Tibial nerve (tissue), 4 donors: Measurements from ENCODE around the gene COL6A3. TPM values are rescaled to one million over a fixed set of nuclear protein-coding genes. Genes with fewer than 3 reads are reported as not detected.

Experiments used
- DNase-seq, 2 donors: peaks; one replicate each; pipeline ENCODE4 v3.0.0-alpha.2; 2019; ENCODE audit warnings: low spot score in 2 of 2
- H3K27ac ChIP-seq, 4 donors: fragments of 200-600 bp; sonication (generic) in 3 of 4; one replicate each; pipeline ENCODE4 v1.5.1; 2017 to 2019; ENCODE audit warnings: mild to moderate bottlenecking in 1 of 4
- H3K27me3 ChIP-seq, 2 donors: fragments of 200-600 bp; sonication (generic) in 1 of 2; one replicate each; pipeline versions ENCODE4 v1.5.1 to v1.6.0; 2017 to 2019
- H3K36me3 ChIP-seq, 3 donors: fragments of 200-600 bp; sonication (generic); one replicate each; pipeline ENCODE4 v1.5.1; 2018 to 2019
- H3K4me1 ChIP-seq, 4 donors: fragments of 200-600 bp; sonication (generic) in 3 of 4; one replicate each; pipeline ENCODE4 v1.5.1; 2017 to 2019
- H3K4me3 ChIP-seq, 4 donors: fragments of 200-600 bp; sonication (generic) in 3 of 4; one replicate each; pipeline ENCODE4 v1.5.1; 2017 to 2019; ENCODE audit warnings: mild to moderate bottlenecking in 1 of 4, moderate library complexity in 1 of 4
- H3K9me3 ChIP-seq, 4 donors: fragments of 200-600 bp; sonication (generic) in 3 of 4; one replicate each; pipeline ENCODE4 v1.5.1; 2017 to 2019
- EP300 ChIP-seq, 2 donors: sonication (generic); formaldehyde crosslinking; IDR thresholded peaks; one replicate each; pipeline ENCODE4 v1.6.1; 2017; ENCODE audit warnings: antibody characterized with exemption in 2 of 2, mild to moderate bottlenecking in 1 of 2
- POLR2A ChIP-seq, 2 donors: fragments of 450-650 bp; IDR thresholded peaks; one replicate each; pipeline ENCODE4 v1.6.1; 2017; ENCODE audit warnings: antibody characterized with exemption in 2 of 2, mild to moderate bottlenecking in 2 of 2, moderate library complexity in 2 of 2
- WGBS, 2 donors: methylation state at CpG; one replicate each; pipeline ENCODE4 v1.1.5; 2018; 5-methylcytosine and 5-hydroxymethylcytosine counted together
- total RNA-seq, 4 donors: library from RNA; depleted of rRNA; stranded (reverse); fragments of >200 nt; gene quantifications; one replicate each; pipeline ENCODE4 v1.1.0, GENCODE V29; 2016
- TF ChIP-seq, protein P1 (sequence below), 5 experiments: fragments of 200-600 bp in 3 of 5; fragments of 450-650 bp in 2 of 5; sonication (generic) in 3 of 5; IDR thresholded peaks; one replicate each; pipeline ENCODE4 v1.5.1; 2016 to 2019; ENCODE audit warnings: antibody characterized with exemption in 5 of 5, mild to moderate bottlenecking in 3 of 5, moderate library complexity in 2 of 5

COL6A3 gene
- total RNA-seq, 4 donors from 2014 or later: 228 to 558 (median 364) TPM

GRCh38 chr2:237323656-237324055 lies 90.3 kb downstream of the COL6A3 start:
- Histone ChIP-seq H3K27me3 (no peaks in the 10 kb centered on the region), H3K9me3 (no peaks in the 10 kb centered on the region), H3K27ac (peak overlapping the region in 2 of 4 donors; percentile 61 to 76), H3K36me3 (no peaks in the 10 kb centered on the region), H3K4me3 (no peak overlapping the region), H3K4me1 (peaks cover 0 to 65% (median 5%) of the 10 kb centered on the region in 4 donors)
- DNase-seq: no peak
- TF ChIP-seq, protein P1, sequence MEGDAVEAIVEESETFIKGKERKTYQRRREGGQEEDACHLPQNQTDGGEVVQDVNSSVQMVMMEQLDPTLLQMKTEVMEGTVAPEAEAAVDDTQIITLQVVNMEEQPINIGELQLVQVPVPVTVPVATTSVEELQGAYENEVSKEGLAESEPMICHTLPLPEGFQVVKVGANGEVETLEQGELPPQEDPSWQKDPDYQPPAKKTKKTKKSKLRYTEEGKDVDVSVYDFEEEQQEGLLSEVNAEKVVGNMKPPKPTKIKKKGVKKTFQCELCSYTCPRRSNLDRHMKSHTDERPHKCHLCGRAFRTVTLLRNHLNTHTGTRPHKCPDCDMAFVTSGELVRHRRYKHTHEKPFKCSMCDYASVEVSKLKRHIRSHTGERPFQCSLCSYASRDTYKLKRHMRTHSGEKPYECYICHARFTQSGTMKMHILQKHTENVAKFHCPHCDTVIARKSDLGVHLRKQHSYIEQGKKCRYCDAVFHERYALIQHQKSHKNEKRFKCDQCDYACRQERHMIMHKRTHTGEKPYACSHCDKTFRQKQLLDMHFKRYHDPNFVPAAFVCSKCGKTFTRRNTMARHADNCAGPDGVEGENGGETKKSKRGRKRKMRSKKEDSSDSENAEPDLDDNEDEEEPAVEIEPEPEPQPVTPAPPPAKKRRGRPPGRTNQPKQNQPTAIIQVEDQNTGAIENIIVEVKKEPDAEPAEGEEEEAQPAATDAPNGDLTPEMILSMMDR (IDR thresholded peaks at IDR 0.05): no peak
- no peak for TF ChIP-seq EP300 (IDR thresholded peaks at IDR 0.05)
- TF ChIP-seq POLR2A (IDR thresholded peaks at IDR 0.05): no peak
- WGBS, 2 donors: 72 to 79% methylated on average over 8 of the region's 8 CpGs

- no peak for DNase-seq
- H3K4me3 ChIP-seq: no peak overlapping the region
- no peaks in the 10 kb centered on the region for H3K36me3 ChIP-seq
- WGBS, 2 donors: 66 to 70% methylated on average over 4 of the region's 4 CpGs
- TF ChIP-seq, protein P1 (IDR thresholded peaks at IDR 0.05): peak in 3 of 5 experiments; percentile 14 to 21 (median 18)
- no peak for TF ChIP-seq POLR2A (IDR thresholded peaks at IDR 0.05)
- H3K27ac ChIP-seq: peak overlapping the region; percentile 13 to 77 (median 65)
- peaks cover 0 to 65% (median 5%) of the 10 kb centered on the region in 4 donors for H3K4me1 ChIP-seq
- no peaks in the 10 kb centered on the region for H3K9me3 ChIP-seq
- H3K27me3 ChIP-seq: no peaks in the 10 kb centered on the region
Measured at GRCh38 chr2:237322564-237322963, 91.4 kb downstream of the COL6A3 start.

GRCh38 chr2:237321746-237322145 lies 92.2 kb downstream of the COL6A3 start:
- Histone ChIP-seq H3K36me3 (no peaks in the 10 kb centered on the region), H3K4me1 (peaks cover 0 to 57% (median 3%) of the 10 kb centered on the region in 4 donors), H3K27ac (peak overlapping the region; percentile 54 to 77 (median 73)), H3K9me3 (no peaks in the 10 kb centered on the region), H3K27me3 (no peaks in the 10 kb centered on the region), H3K4me3 (no peak overlapping the region)
- WGBS, 2 donors: 78 to 85% methylated on average over 7 of the region's 7 CpGs
- TF ChIP-seq POLR2A (IDR thresholded peaks at IDR 0.05) (no peak), EP300 (IDR thresholded peaks at IDR 0.05) (no peak)
- TF ChIP-seq, protein P1 (IDR thresholded peaks at IDR 0.05): no peak
- no peak for DNase-seq

DNA sequence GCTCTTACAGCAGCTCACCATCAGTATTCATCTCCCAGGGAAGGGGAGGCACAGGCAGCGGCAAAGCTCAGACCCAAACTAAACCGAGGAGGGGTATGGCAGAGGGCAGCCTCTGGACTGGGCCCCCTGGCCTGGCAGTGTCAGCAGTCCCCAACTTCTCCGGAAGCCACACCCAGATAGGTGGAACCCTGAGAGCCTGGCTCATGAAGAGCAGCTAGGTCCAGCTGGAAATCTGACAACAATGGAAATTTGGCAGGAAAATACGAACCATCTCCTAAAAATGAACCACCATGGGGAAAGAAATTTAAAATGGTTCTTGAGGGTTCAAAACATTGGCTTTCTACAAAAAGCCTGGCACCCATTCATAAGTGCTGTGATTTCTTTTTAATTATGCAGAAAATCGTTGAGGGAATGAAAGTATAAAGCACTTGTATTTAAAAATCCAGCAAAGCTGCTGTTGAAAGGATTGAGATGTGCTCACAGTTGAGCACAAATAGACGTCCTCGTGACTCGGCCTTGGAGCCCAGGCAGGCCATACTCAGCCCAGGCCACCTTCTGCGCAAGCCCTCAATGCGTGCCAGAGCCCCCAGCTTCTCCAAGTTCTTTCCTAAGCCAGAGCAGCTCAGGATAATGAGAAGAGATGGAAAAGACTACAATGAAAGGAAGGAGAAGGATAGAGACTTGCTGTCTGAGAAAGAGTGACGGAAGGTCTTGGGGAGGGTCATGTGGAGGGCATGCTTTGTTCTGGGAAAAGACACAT lies 93.0 kb downstream of the COL6A3 start:
- H3K4me1 ChIP-seq: peaks cover 0 to 56% (median 6%) of the 10 kb centered on the region in 4 donors
- H3K36me3 ChIP-seq: no peaks in the 10 kb centered on the region
- TF ChIP-seq POLR2A (IDR thresholded peaks at IDR 0.05) (no peak), EP300 (IDR thresholded peaks at IDR 0.05) (peak in 1 of 2 donors; percentile 76)
- DNase-seq: peak; percentile 60 to 71
- no peaks in the 10 kb centered on the region for H3K9me3 ChIP-seq
- H3K4me3 ChIP-seq: no peak overlapping the region
- peak overlapping the region; percentile 54 to 77 (median 73) for H3K27ac ChIP-seq
- no peaks in the 10 kb centered on the region for H3K27me3 ChIP-seq
- WGBS, 2 donors: 64 to 68% methylated on average over 11 of the region's 11 CpGs

DNA sequence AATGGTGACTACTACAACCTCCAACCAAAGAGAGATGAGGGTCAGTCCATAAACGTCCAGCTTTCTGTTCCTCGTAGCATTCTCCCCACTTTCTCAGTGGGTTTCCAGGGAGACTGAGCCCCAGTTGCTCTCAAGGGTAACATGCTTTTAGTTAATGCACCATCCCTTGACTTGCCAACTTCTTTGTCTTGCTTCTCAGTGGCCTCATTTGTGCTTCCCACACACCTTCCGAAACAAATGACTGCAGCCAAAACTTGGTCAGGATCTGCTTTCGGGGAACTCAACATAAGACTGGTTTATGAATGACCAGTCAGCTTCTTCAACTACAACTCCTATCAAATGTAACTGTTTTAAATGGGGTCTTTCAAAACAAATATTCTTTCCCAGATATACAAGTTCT lies 94.1 kb downstream of the COL6A3 start:
- Histone ChIP-seq H3K27me3 (no peaks in the 10 kb centered on the region), H3K4me1 (peaks cover 0 to 57% (median 15%) of the 10 kb centered on the region in 4 donors), H3K27ac (no peak overlapping the region), H3K9me3 (no peaks in the 10 kb centered on the region), H3K4me3 (no peak overlapping the region), H3K36me3 (no peaks in the 10 kb centered on the region)
- DNase-seq: no peak
- 77 to 83% methylated on average over 4 of the region's 4 CpGs for WGBS, 2 donors
- TF ChIP-seq POLR2A (IDR thresholded peaks at IDR 0.05) (no peak), EP300 (IDR thresholded peaks at IDR 0.05) (no peak)

DNA sequence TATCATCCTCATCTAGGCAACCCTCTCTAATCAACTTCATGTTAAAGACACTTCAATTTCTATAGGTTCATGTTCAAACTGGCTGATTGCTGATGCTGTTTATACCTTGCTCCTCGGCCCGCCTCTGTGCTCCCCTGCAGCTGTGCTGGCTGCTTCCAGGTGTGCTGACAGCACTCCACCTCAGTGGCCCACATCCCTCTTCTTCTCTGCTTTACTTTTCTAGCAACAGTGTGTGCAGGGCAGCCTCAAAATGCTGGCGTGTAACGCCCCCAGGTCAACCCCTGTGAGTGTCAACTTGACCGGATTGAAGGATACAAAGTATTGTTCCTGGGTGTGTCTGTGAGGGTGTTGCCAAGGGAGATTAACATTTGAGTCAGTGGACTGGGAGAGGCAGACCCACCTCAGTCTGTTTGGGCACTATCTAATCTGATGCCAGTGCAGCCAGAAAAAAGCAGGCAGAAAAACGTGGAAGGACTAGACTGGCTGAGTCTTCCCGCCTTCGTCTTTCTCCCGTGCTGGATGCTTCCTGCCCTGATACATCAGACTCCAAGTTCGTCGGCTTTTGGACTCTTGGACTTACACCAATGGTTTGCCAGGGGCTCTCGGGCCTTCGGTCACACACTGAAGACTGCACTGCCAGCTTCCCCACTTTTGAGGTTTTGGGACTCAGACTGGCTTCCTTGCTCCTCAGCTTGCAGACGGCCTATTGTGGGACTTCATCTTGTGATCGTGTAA lies 94.7 kb downstream of the COL6A3 start:
- Histone ChIP-seq H3K4me1 (peaks cover 0 to 55% (median 17%) of the 10 kb centered on the region in 4 donors), H3K27ac (peak overlapping the region in 1 of 4 donors; percentile 9), H3K36me3 (no peaks in the 10 kb centered on the region), H3K4me3 (no peak overlapping the region), H3K9me3 (no peaks in the 10 kb centered on the region), H3K27me3 (no peaks in the 10 kb centered on the region)
- no peak for DNase-seq
- 82 to 92% methylated on average over 15 of the region's 15 CpGs for WGBS, 2 donors
- TF ChIP-seq, protein P1 (IDR thresholded peaks at IDR 0.05): no peak
- TF ChIP-seq EP300 (IDR thresholded peaks at IDR 0.05) (no peak), POLR2A (IDR thresholded peaks at IDR 0.05) (no peak)
